Measurements from ENCODE around the gene CACNA1G.

The CACNA1G gene

DNA sequence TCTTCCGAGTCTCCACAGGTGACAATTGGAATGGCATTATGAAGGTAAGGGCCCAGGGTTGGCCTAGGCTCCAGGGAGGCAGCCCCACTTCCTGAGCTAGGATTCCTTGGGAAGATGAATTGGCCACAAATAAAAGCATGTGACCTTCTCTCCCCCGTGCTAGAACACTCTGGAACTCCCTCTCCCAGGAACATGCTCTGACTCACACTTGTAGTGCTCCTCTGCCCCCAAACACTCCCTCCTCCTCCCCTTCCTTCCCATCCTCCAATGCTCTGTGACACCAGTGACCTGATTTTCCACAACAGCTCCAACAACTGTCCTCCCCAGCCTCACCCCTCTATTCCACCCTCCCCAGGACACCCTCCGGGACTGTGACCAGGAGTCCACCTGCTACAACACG is 57.8 kb downstream of the CACNA1G start:
- no peak for FAIRE-seq

DNA sequence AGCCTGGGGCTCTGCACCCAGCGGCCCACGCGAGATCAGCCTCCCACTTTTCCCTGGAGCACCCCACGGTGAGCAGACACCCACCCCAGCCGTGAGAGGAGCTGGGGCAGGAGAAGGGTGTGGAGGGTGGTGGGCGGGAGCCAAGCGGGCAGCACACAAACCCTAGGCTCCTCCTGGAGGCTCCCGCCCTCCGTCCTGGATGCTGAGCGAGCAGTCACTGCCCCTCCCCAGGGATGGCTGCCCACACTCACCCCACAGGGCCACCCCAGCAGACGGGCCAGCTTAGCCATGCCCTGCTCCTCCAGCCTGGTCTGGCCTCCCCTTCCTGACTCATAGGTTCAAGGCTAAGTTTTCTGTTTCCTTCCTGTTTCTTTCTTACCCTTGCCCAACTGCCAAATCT is 58.4 kb downstream of the CACNA1G start:
- no peak for FAIRE-seq

DNA sequence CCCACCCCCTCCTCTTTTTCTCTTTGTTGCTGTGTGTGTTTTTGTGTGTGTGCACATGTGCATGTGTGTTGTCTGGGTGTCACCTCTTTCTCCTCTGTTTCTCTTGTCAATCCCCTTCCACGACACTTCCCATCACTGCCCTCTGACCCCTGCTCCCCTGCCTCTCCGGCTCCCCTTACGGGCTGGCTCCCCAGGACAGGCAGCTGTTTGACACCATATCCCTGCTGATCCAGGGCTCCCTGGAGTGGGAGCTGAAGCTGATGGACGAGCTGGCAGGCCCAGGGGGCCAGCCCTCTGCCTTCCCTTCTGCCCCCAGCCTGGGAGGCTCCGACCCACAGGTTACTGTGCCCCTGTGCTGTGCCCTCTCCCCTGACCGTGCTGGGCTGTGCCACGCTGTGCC is 59.0 kb downstream of the CACNA1G start:
- no peak for FAIRE-seq

DNA sequence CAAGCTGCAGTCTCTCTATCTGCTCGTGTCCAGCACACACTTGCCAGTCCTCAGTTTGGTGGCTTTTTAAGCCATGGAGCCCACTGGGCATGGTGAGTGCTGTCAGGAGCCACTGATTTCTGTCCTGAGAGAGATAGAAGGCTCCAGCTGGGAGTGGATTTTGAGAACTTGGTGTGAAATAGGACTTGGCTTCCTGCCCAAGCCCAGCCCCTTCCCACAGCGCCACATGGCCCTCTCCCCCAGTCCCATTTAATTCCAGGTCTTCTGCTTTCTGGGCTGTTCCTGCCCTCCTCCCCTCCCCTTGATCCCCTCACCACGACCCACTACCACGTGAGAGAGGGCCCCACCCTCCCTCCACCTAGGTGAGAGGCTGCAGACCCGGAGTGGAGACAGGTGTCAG is 59.7 kb downstream of the CACNA1G start:
- FAIRE-seq: no peak

DNA sequence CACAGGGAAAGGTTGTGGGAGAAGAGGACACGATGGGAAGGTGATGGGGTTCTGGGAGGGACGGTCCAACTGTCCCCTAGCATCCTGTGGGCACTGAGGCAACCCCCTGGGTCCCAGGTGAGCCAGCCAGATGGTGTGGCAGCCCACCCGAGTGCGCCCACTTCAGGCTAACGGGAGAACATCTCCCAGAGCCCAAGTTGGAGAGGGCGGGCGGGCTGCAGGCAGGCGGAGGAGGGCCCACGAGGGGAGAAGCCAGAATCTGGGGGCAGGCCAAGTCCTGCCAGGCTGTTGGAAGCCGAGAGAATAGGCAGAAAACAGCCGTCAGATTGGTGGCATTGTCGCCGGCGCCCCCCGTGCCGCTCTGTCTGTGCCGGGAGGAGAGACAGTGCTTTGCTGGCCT is 60.3 kb downstream of the CACNA1G start:
- no peak for FAIRE-seq

DNA sequence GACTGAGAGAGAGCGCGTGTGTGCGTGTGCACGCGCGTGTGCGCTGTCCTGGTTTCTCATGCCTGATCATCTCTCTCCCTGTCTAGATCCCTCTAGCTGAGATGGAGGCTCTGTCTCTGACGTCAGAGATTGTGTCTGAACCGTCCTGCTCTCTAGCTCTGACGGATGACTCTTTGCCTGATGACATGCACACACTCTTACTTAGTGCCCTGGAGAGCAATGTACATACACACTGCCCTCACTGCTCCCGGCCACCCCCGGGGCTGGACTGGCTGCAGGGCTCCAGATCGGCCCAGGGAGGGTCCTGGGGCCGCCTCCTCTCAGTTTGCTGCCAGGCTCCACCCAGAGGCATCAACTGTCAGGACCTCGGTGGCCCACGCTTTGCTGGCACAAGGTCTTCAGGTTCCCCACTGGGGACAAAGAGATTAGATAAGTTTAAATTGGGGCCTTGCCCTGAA is 61.1 kb downstream of the CACNA1G start:
- FAIRE-seq: no peak

DNA sequence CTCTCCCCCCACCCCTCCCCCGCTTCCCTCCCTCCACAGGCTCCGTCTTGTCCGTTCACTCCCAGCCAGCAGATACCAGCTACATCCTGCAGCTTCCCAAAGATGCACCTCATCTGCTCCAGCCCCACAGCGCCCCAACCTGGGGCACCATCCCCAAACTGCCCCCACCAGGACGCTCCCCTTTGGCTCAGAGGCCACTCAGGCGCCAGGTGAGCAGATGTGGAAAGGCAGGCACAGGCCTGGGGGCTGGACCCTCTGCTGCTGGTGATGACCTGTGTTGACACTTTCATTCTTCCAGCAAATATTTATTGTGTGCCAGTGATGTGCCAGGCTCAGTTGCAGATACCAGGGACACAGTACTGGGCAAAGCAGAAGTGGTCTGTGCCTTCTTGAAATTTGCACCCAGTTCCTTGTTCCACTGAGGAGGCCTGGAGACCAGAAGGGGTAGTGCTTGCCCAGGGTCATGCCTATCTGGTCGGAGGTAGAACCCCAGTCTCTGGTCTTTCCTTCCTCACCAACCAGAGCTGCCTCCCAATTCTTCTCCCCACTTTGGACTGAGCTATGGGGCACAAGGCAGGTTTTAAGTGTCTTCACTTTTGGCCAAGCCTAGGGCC is 63.9 kb downstream of the CACNA1G start:
- FAIRE-seq: no peak

DNA sequence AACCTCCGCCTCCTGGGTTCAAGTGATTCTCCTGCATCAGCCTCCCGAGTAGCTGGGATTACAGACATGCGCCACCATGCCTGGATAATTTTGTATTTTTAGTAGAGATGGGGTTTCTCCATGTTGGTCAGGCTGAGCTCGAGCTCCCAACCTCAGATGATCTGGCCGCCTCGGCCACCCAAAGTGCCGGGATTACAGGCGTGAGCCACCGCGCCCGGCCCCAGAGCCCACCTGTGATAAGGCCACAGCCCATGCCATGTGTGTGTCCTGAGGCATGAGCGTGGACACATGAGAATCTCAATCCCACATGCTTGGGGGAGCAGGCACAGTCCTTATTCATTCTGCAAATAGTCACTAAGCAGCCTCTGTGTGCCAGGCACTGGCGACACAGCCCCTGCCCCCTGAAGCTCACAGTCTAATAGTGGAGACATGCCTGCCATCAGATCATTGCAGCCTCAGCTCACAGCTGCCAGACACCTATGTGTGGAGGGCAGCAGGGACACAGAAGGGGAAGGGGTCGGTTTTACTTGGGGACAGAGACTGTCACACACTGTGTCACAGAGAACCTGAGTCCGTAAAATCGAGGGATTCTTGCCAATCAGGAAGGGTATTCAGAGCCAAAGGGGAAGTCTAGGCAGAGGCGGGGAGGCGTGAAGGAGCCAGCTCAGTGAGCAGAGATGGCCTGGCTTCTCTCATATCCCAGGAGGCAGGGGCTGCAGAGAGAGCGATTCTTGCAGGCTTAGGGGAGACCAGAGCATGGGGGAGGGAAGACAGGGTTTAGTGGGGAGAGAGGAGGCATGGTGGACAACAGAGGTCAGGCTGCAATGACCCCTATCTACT is 64.7 kb downstream of the CACNA1G start:
- no peak for FAIRE-seq

DNA sequence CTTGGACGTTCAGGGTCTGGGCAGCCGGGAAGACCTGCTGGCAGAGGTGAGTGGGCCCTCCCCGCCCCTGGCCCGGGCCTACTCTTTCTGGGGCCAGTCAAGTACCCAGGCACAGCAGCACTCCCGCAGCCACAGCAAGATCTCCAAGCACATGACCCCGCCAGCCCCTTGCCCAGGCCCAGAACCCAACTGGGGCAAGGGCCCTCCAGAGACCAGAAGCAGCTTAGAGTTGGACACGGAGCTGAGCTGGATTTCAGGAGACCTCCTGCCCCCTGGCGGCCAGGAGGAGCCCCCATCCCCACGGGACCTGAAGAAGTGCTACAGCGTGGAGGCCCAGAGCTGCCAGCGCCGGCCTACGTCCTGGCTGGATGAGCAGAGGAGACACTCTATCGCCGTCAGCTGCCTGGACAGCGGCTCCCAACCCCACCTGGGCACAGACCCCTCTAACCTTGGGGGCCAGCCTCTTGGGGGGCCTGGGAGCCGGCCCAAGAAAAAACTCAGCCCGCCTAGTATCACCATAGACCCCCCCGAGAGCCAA is 65.6 kb downstream of the CACNA1G start:
- FAIRE-seq: no peak

DNA sequence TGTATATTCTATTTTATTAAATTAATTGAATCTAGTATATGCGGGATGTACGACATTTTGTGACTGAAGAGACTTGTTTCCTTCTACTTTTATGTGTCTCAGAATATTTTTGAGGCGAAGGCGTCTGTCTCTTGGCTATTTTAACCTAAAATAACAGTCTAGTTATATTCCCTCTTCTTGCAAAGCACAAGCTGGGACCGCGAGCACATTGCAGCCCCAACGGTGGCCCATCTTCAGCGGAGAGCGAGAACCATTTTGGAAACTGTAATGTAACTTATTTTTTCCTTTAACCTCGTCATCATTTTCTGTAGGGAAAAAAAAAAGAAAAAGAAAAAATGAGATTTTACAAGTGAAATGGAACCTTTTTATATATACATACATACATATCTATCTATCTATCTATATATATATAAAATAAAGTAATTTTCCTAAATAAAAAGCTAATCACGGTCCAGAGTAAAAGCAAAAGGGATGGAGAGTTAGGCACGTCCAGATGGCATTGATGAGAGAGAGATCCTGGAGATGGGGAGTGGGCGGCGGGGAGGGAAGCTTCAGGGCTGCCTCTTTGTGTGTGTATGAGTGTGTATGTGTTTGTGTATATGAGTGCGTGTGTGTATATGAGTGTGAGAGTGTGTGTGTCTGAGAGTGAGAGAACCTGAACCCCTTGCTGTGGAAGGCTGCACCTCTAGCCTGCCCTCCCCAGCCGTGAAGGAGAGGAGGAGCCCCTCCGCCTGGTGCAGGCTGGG is 66.7 kb downstream of the CACNA1G start:
- FAIRE-seq: no peak

DNA sequence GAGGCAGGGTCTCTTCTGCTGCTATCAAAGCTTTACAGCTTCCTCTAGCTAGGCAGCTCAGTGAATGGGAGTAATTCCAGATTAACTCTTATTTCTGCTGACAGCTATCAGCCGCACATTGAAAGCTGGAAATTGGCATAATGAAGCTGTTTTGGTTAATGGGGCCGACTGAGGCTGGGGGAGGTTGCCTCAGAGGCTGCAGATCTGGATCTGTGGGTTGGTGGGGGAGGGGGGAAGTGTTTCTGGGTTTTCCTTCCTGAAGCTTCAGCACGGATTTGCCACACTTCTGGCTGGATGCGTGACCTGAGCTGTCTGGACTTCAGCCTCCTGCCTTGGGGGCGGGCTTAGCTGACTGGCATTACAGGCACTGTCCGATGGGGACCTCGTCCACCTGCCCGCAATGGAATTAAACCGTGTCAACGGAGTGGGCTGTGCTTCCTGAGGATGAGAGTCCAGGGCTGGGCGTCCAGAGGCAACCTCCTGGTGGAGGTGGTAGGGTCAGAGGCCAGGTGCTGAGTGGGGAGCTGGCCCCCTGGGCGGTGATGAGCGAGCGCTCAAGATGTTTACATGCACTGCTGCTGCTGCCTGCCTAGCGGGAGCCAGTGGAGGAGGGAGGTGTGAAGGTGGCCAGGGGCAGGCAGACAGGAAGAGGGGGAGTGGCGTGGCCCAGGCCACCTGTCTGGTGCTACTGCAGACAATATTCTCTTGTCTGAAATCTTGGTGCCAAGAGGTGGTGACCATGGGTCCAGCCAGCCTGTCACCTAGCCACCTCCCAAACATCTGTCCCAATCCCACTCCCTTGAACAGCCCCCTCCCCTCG is 67.5 kb downstream of the CACNA1G start:
- no peak for FAIRE-seq

DNA sequence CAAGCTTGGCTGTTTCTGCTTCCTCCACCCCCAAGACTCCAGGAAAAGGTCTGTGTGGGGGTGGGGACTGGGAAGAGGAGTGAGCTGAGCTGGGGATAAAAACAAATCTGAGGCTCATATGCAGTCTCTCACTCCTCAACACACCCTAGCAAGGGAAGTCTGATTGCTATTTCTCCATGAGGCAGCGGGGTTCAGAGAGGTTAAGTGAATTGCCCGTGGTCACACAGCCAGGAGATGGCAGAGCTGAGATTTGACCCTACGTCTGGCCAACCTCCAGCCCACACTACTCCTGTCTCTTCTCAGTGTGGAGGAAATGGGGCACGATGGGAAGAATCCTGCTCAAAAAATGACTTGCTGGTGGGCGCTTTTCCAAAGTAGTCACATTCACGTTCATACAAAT is 69.4 kb downstream of the CACNA1G start:
- no peak for FAIRE-seq

DNA sequence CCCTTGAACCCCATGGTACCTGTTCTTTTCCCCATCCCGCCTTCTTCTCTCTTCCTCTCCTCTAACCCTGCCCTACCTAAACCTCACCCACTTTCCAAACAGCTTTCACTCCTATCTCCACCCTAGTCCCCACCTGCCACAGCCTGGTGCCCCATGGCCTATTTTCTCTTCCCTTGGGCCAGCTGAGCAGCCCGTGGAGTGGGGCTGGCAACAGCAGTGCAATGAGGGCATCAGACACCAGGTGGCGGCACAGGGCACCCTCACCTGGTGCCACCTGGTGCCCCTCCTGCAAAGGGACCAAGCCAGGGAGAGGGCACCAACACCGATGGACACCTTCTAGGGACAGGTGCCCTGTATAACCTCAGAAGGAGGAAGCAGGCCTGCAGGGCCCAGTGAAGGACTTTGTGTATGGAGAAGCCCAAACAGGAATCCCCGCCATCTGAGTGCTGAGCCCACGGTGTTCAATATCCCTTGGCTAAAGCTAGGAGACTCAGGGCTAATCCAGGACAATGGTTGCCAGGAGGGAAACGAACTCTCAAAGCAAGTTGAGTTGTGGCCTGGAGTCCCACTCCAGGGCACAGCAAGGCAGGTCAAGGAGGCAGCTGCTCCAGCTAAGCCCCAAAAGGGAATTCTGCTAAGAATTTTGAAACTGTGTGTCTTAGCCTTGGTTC is 70.1 kb downstream of the CACNA1G start:
- FAIRE-seq: no peak

DNA sequence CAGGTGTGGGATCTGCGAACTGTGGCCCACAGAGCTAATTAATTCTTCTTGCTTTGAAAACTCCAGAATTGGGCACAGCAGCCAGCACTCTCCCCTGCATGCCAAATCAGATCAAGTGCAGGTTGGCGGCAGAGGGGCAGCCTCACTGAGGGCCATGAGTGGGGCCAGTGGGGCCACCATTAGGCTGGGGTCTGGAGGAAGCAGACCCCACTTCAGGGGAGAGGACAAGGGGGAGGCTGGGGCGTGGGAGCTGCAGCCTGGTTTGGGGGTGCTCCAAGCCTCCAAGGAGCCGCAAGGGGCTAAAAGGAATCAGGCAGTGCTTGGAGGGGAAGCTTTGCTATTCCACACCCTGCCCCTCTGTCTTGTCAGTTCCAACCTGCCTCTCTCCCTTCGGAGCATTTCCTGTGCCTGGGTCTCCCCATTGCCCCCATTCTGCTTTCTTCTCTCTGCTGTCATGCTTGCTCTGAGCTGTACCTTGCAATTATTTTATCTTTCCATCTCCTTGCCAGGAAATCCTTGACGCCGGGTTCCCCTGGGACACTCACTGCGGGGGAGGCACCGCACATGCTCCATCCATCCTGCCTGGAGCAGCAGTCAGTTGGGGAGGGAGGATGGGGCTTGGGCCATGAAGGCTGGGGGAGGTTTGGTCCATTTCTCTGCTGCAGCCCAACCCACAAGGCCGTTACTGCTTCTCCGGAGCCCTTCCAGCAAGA is 70.8 kb downstream of the CACNA1G start:
- FAIRE-seq: no peak

DNA sequence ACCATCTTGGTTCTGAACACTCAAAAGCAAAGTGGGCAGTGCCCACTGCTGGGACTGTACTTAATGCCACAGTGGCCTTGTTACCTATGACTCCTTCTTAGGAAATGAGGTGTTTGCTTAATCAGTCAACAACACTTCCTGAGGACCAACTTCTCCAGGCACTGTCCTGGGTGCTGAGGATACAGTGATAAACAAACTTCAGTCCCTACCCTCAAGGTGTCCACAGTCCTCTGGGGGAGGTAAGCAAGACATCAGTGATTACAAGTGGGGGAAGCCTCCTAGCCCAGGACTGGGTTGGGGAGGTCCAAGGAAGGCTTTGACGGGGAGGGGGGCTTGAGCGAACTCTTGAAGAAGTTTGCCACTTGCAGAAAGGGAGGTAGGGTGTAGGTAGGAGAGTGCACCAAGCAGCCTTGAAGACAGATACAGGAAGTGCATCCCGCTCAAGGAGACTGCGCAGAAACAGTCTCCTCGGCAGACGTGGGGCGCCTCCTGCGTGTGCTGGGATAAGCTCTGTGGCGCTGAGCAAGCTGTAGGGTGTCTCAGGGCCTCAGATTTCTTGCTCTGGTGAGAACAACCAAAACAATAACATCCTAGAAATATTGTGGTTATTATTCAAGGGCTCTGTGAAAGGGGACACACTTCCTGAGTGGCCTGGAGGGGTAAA is 71.5 kb downstream of the CACNA1G start:
- no peak for FAIRE-seq

DNA sequence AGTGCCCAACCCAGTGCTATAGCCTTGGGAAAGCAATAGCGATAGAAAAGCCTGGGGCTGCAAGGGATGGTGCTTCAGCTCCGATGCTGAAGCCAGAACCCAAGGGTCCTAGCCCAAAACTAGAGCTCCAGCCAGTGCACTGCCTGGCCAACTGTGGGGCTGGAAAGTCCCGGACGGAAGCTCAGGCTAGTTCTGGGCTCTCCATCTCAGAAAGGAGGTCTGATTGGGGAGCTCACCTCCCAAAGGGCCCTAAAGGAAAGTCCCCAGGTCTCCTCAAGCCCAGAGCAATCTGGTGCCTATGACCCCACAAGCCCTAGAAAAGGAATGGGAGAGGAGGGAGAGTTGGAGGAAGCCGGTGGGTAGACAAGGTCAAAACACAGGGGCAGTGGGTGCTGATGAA is 72.1 kb downstream of the CACNA1G start:
- no peak for FAIRE-seq

DNA sequence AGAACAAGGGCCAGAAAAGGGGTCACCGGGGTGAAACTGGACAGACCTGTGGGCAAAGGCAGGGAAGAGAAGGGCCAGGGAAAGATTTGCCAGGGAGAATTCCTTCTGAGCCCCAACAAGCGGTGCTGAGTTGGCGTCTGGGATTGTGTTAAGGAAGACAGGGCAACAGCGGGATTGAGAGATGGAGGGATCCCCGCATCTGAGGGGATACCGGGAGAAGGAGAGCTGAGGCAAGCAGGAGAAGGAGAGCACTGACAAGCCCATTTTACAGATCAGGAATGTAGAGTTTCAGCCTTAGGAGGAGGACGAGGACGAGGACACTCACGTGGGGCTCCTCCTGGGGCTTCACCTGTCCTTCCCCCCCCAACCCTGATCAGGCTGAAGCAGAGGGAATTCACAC is 73.2 kb downstream of the CACNA1G start:
- no peak for FAIRE-seq

DNA sequence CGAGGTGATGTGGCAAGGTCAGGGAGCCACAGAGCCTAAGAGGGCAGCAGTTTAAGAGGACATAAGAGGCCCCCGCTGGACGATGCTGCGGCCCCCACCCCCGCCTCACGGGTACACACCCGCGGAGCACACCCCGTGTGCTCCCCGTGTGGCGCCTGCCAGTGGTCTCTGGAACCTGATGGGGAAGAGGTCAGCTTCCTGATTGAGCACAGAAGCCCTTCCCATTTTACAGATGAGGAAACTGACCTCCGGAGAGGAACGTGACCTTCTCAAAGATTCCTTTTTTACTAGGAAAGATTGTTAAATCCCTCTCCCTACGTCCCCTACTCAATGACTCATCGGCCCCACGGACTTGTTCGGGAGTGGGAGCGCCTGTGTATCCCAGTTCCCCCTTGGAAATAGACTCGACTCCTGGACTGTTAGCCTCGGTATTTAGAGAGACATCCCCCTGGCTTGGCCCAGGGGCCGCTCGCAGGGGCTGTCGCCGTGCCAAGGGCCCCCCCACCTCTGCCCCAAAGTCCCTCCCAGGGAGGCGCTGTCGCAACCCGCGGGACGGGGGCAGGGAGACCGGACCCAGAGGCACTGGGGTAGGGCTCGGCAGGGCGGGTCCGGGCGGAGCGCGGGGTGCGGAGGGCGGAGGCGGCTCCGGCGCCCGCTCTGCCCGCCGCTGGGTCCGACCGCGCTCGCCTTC is 73.9 kb downstream of the CACNA1G start, which contains the start of gene ABCC3:
TSS of gene ABCC3 (plus strand) at position 658 of the 691 bp plus-strand sequence. CDS start 56 bp downstream, outside the sequence.
- no peak for FAIRE-seq

DNA sequence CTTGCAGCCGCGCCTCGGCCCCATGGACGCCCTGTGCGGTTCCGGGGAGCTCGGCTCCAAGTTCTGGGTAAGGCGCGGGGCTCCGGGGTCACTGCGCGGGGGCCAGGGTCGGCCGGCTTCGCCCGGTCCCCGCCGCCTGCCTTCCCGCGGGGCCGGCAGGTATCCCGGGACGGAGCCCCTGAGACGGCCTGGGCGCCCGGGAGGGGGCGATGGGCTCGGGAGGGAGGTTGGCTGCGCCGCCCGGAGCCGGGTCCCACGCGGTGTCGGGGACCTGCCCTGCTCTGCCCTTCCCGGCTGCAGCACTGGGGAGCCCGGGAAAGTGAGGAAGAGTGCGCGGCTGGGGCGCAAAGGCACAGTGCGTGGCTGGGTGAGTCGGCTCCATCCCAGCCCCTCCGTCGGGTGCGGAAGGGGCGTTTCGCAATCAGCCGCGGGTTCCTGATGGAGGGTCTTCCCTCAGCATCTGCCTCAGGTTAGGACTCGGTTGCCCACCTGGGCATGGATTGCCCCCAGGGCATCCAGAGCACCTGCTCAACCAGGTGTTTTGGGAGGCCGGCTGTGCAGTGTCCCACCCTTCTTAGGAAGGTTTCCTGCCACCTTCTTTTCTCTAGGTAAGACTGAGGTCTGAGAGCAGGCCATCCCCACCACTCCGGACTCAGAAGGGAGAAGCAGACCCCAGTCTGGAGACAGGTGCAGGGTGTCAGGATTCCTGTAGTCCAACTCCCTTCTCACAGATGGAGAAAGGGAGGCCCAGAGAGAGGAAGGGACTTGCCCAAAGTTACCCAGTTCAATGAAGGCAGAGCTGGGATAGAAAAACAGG is 74.6 kb downstream of the CACNA1G start:
- FAIRE-seq: no peak
